WTC11 (cell line): Measurements from ENCODE around the gene ANKRD61. TPM values are rescaled to one million over a fixed set of nuclear protein-coding genes. Genes with fewer than 3 reads are reported as not detected.
A peak's percentile ranks its signal among the peaks of the same experiment; 100 is the strongest.

Experiments
- ATAC-seq: fragments of 200-7000 bp; cut with Tn5 transposase; 2 replicates; pipeline ENCODE4 v1.10.0; 2021; ENCODE audit warnings: mild to moderate bottlenecking, moderate library complexity
- CTCF ChIA-PET: fragments of 300-600 bp; sonication (Branson Sonifier 250); formaldehyde crosslinking; loops from one replicate; lab custom pipeline; 2021; ENCODE audit warnings: antibody characterized with exemption; lab: Charles Lee
- POLR2A ChIA-PET: fragments of 350-600 bp; sonication (Branson Sonifier 250); formaldehyde crosslinking; loops from one replicate; lab custom pipeline; 2021; ENCODE audit warnings: antibody characterized with exemption; lab: Charles Lee
- DNase-seq: peaks from one replicate; pipeline ENCODE4 v3.0.0; 2021; ENCODE audit warnings: low spot score
- H3K27ac Mint-ChIP-seq: 2 replicates; pipeline ENCODE4 v1.8.0; 2021; ENCODE audit warnings: mixed read lengths
- H3K27me3 Mint-ChIP-seq: 2 replicates; pipeline ENCODE4 v1.8.0; 2021; ENCODE audit warnings: low read depth, mild to moderate bottlenecking, moderate library complexity, mixed read lengths
- H3K36me3 Mint-ChIP-seq: 2 replicates; pipeline ENCODE4 v1.8.0; 2021; ENCODE audit warnings: mixed read lengths
- H3K4me1 Mint-ChIP-seq: 2 replicates; pipeline ENCODE4 v1.8.0; 2022; ENCODE audit warnings: mixed read lengths
- H3K4me3 Mint-ChIP-seq: 2 replicates; pipeline ENCODE4 v1.8.0; 2021; ENCODE audit warnings: mild to moderate bottlenecking, moderate library complexity, mixed read lengths
- H3K9me3 Mint-ChIP-seq: 2 replicates; pipeline ENCODE4 v1.8.0; 2021; ENCODE audit warnings: mixed read lengths
- AFF4 ChIP-seq: sonication (generic); formaldehyde crosslinking; IDR thresholded peaks from 2 replicates; pipeline ENCODE4 v1.8.1; 2023; ENCODE audit warnings: mild to moderate bottlenecking, missing genetic modification reagents, borderline replicate concordance
- ATF1 ChIP-seq: sonication (generic); formaldehyde crosslinking; IDR thresholded peaks from 2 replicates; pipeline ENCODE4 v1.8.1; 2023; ENCODE audit warnings: mild to moderate bottlenecking, moderate library complexity, missing genetic modification reagents
- ATF2 ChIP-seq: sonication (generic); formaldehyde crosslinking; IDR thresholded peaks from 2 replicates; pipeline ENCODE4 v1.8.1; 2022; ENCODE audit warnings: low read depth, missing genetic modification reagents, borderline replicate concordance
- CREB1 ChIP-seq: sonication (generic); formaldehyde crosslinking; IDR thresholded peaks from 2 replicates; pipeline ENCODE4 v1.8.0; 2023; ENCODE audit warnings: mild to moderate bottlenecking, missing genetic modification reagents
- ERG ChIP-seq: fragments of 250-450 bp; sonication (Bioruptor Pico); IDR thresholded peaks from 2 replicates; pipeline ENCODE4 v1.8.0; 2021; ENCODE audit warnings: mild to moderate bottlenecking
- ETV6 ChIP-seq: sonication (generic); formaldehyde crosslinking; IDR thresholded peaks from 2 replicates; pipeline ENCODE4 v1.8.1; 2022; ENCODE audit warnings: mild to moderate bottlenecking, missing genetic modification reagents
- FOXP1 ChIP-seq: sonication (generic); formaldehyde crosslinking; IDR thresholded peaks from 2 replicates; pipeline ENCODE4 v1.8.0; 2022; ENCODE audit warnings: missing genetic modification reagents, mild to moderate bottlenecking, moderate library complexity, borderline replicate concordance
- GTF2I ChIP-seq: fragments of 250-450 bp; sonication (Bioruptor Pico); conservative IDR thresholded peaks from 2 replicates; pipeline ENCODE4 v1.4.0; 2021; ENCODE audit warnings: mild to moderate bottlenecking
- IRF1 ChIP-seq: sonication (generic); formaldehyde crosslinking; IDR thresholded peaks from 2 replicates; pipeline ENCODE4 v1.8.0; 2023; ENCODE audit warnings: missing genetic modification reagents
- NFYB ChIP-seq: sonication (generic); formaldehyde crosslinking; conservative IDR thresholded peaks from 2 replicates; pipeline ENCODE4 v1.8.0; 2022; ENCODE audit warnings: low read depth, missing genetic modification reagents
- ZNF532 ChIP-seq: fragments of 250-450 bp; sonication (Bioruptor Pico); IDR thresholded peaks from 2 replicates; pipeline ENCODE4 v1.9.0; 2021; ENCODE audit warnings: mild to moderate bottlenecking, borderline replicate concordance
- total RNA-seq: library from RNA; stranded (reverse); gene quantifications from 3 replicates; pipeline ENCODE4 v1.2.3, GENCODE V29; 2021

Gene ANKRD61
- total RNA-seq, 1 experiment from 2014 or later, result not detected

GRCh38 chr7:6026011-6026819 is 5.0 kb upstream of the ANKRD61 start:
- TF ChIP-seq AFF4 (CRISPR knock-in tag), result no peak
- ChIA-PET POLR2A (interaction anchor here (0.7 kb wide), 1 partner anchor 337 kb away, joined by 3 read pairs; no protein-coding TSS in a partner anchor), CTCF (interaction anchor here (1.2 to 1.7 kb wide), 5 partner anchors 29 to 170 kb away, joined by 3 to 6 read pairs (median 6); no protein-coding TSS in a partner anchor)
- Mint-ChIP-seq H3K4me3 (no peak overlapping the region), H3K27me3 (no peaks in the 10 kb centered on the region), H3K27ac (peak overlapping the region; percentile 77), H3K36me3 (peaks cover 79% of the 10 kb centered on the region), H3K9me3 (no peaks in the 10 kb centered on the region), H3K4me1 (peaks cover 2% of the 10 kb centered on the region; the same call in 1 of the 2 replicates)
- peak; percentile 98 for ATAC-seq
- peak; percentile 73 for DNase-seq

- TF ChIP-seq AFF4 (CRISPR knock-in tag), result no peak
- TF ChIP-seq, all 79 proteins: peak for 0
- Mint-ChIP-seq H3K4me3 (no peak overlapping the region), H3K27me3 (no peaks in the 10 kb centered on the region), H3K9me3 (no peaks in the 10 kb centered on the region), H3K36me3 (peaks cover 77% of the 10 kb centered on the region), H3K4me1 (peaks cover 2% of the 10 kb centered on the region; the same call in 1 of the 2 replicates), H3K27ac (peak overlapping the region; percentile 77; the same call in 1 of the 2 replicates)
- ATAC-seq (no peak), DNase-seq (no peak)
- ChIA-PET CTCF (interaction anchor here (1.2 to 1.7 kb wide), 5 partner anchors 30 to 170 kb away, joined by 3 to 6 read pairs (median 6); no protein-coding TSS in a partner anchor), POLR2A (interaction anchor here (0.7 kb wide), 1 partner anchor 336 kb away, joined by 3 read pairs; no protein-coding TSS in a partner anchor)
Observed at GRCh38 chr7:6026820-6027311, 4.3 kb upstream of the ANKRD61 start.

GRCh38 chr7:6027806-6028365 is 3.3 kb upstream of the ANKRD61 start:
- ATAC-seq (no peak), DNase-seq (no peak)
- Mint-ChIP-seq H3K27me3 (no peaks in the 10 kb centered on the region), H3K4me3 (no peak overlapping the region), H3K27ac (no peak overlapping the region), H3K36me3 (peaks cover 73% of the 10 kb centered on the region), H3K4me1 (peaks cover 2% of the 10 kb centered on the region; the same call in 1 of the 2 replicates), H3K9me3 (no peaks in the 10 kb centered on the region)
- CTCF ChIA-PET, result interaction anchor here (0.6 kb wide), 1 partner anchor 14 kb away, joined by 3 read pairs; no protein-coding TSS in a partner anchor
- POLR2A ChIA-PET, result no interaction called here
- no peak for TF ChIP-seq CREB1
- TF ChIP-seq ATF2 (CRISPR knock-in tag), result no peak
- TF ChIP-seq ATF1 (CRISPR knock-in tag), result no peak
- TF ChIP-seq GTF2I, result no peak
- no peak for TF ChIP-seq IRF1 (CRISPR knock-in tag)
- TF ChIP-seq FOXP1 (CRISPR knock-in tag), result no peak
- TF ChIP-seq ERG (CRISPR knock-in tag), result no peak
- no peak for TF ChIP-seq ZNF532
- no peak for TF ChIP-seq ETV6 (CRISPR knock-in tag)
- no peak for TF ChIP-seq NFYB
